ENCODE data around the gene INHA. TPM values are rescaled to one million over a fixed set of nuclear protein-coding genes. Genes with fewer than 3 reads are reported as not detected.

The INHA gene
- total RNA-seq, 6 experiments from 2014 or later = not detected

DNA sequence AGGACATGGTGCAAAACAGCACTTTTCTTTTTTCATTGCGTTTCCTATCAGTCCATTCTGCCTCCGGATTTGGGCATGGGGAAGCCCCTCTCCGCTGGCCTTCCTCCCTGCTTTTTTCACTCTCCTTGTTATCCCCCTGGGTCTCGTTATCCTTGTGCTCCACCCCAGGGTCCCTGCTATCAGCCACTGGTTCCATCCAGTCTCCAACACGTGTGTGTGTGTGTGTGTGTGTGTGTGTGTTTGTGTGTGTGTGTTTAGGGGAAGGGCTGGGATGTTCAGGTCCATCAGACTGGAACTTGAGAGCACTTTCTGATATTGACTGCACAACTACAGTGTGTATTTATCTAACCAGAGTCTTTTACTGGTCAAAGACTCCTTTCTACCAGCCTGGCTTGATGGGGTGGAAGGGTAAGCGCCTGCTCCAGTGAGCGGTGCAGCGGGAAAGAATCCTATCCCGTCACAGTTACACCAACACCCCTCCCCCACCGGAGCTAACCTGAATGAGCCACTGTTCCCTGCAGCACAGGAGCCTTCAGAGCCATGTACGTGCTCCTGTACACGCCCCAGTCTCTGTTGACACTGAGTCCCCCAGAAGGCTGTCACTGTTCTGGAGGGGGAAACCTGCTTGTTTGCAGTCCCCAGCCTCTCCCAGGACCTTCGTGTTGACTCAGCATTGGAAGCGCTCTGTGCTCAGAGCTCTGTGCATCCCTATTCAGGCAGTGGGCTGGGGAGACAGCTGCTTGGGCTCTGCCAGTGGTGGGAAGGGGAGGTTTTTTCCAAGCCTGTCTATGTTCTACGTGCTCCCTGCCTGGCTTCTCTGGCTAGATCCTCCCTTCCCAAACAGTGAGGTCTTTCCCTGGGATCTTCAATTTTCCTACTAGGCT is 4.6 kb downstream of the INHA start:
- H3K9me3 ChIP-seq = no peaks in the 10 kb centered on the region
- WGBS (ENCODE audit: insufficient coverage, low coverage, low lambda C conversion rate, missing lambda C conversion rate) = 27% methylated on average over 7 of the region's 15 CpGs
- no peaks in the 10 kb centered on the region for H3K4me1 ChIP-seq
- intact Hi-C loops (cut with DNase I) = no loop called here
- H3K27me3 ChIP-seq = no peaks in the 10 kb centered on the region
- H3K36me3 ChIP-seq = no peaks in the 10 kb centered on the region
- TF ChIP-seq, protein P1, sequence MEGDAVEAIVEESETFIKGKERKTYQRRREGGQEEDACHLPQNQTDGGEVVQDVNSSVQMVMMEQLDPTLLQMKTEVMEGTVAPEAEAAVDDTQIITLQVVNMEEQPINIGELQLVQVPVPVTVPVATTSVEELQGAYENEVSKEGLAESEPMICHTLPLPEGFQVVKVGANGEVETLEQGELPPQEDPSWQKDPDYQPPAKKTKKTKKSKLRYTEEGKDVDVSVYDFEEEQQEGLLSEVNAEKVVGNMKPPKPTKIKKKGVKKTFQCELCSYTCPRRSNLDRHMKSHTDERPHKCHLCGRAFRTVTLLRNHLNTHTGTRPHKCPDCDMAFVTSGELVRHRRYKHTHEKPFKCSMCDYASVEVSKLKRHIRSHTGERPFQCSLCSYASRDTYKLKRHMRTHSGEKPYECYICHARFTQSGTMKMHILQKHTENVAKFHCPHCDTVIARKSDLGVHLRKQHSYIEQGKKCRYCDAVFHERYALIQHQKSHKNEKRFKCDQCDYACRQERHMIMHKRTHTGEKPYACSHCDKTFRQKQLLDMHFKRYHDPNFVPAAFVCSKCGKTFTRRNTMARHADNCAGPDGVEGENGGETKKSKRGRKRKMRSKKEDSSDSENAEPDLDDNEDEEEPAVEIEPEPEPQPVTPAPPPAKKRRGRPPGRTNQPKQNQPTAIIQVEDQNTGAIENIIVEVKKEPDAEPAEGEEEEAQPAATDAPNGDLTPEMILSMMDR (IDR thresholded peaks at IDR 0.05) = no peak
- TF ChIP-seq POLR2A (IDR thresholded peaks at IDR 0.05) = no peak
- no peak for DNase-seq
- no peak overlapping the region for H3K4me3 ChIP-seq
- peak in 2 of 4 donors; percentile 18 to 53 for ATAC-seq
- no peak overlapping the region for H3K27ac ChIP-seq

DNA sequence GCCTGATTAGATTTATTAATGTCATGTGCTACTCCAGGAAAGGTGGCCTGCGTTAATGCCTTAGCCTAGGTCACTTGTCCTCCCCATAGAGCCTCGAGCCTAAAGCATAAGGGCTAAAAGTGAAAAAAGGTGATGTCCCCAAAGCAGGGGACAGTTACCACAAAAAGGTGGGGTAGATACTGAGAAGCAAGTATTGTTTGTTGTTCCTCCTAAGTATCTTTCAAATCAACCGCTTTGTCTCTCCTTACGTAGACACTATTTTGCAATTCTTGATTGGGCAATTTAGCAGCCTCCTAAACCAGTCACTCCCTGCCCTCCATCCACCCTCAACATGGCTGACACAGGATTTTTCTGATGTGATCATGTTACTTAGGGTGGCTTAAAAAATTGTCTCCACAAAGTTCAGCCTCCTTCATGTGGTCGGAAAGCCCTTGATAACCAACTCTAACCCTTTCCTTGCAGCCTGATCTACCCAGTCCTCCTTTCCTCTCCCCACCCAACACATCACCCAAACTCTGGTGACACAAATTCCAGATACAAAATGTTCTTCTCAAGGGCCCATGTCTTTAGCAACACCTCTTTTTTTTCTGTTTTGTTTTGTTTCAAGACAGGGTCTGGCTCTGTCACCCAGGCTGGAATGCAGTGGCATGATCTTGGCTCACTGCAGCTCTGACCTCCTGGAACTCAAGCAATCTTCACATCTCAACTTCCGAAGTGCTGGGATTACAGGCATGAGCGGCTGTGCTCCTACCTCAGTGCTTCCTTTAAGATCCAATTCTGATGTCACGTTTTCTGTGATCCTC is 6.9 kb downstream of the INHA start:
- Histone ChIP-seq H3K9me3 (no peaks in the 10 kb centered on the region), H3K4me3 (no peak overlapping the region), H3K27me3 (no peaks in the 10 kb centered on the region), H3K36me3 (no peaks in the 10 kb centered on the region), H3K27ac (no peak overlapping the region), H3K4me1 (no peaks in the 10 kb centered on the region)
- peak in 3 of 4 donors; percentile 35 to 43 (median 38) for ATAC-seq
- TF ChIP-seq, protein P1 (IDR thresholded peaks at IDR 0.05) = no peak
- TF ChIP-seq POLR2A (IDR thresholded peaks at IDR 0.05) = no peak
- 55% methylated on average over 8 of the region's 8 CpGs for WGBS (ENCODE audit: insufficient coverage, low coverage, low lambda C conversion rate, missing lambda C conversion rate)
- no peak for DNase-seq
- intact Hi-C loops (cut with DNase I) = no loop called here

DNA sequence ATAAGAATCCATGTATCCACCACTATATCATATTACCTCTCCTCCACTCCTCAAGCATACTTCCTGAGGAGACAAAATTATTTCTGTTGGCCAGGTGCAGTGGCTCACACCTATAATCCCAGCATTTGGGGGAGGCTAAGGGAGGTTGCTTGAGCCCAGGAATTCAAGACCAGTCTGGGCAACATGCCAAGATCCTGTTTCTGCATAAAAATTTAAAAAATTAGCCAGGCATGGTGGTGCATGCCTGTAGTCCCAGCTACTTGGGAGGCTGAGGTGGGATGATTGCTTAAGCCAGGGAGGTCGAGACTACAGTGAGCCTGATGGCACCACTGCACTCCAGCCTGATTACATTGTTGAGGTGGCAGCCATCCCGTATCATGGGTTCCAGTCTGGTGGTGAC is 9.2 kb downstream of the INHA start:
- DNase-seq = no peak
- 29% methylated on average over 1 of the region's 2 CpGs for WGBS (ENCODE audit: insufficient coverage, low coverage, low lambda C conversion rate, missing lambda C conversion rate)

DNA sequence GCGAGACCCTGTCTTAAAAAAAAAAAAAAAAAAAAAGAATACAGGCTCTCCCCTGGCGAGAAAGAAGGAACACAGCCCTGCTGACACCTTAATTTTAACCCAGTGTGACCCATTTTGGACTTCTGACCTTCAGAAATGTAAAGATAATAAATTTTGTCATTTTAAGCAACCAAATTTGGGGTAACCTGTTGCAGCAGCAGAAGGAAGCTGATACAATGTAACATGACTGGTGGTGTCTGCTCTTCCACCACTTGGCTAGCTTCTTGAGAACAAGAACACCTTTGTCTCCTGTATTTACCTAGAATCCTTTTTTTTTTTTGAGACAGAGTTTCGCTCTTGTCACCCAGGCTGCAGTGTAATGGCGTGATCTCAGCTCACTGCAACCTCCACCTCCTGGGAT is 19.0 kb downstream of the INHA start:
- 64% methylated on average over 4 of the region's 4 CpGs for WGBS (ENCODE audit: insufficient coverage, low coverage, low lambda C conversion rate, missing lambda C conversion rate)
- Histone ChIP-seq H3K4me3 (no peak overlapping the region), H3K36me3 (no peaks in the 10 kb centered on the region), H3K27ac (no peak overlapping the region), H3K9me3 (no peaks in the 10 kb centered on the region), H3K4me1 (no peaks in the 10 kb centered on the region), H3K27me3 (no peaks in the 10 kb centered on the region)
- intact Hi-C loops (cut with DNase I) = no loop called here
- TF ChIP-seq POLR2A (IDR thresholded peaks at IDR 0.05) = no peak
- TF ChIP-seq, protein P1 (IDR thresholded peaks at IDR 0.05) = no peak
- DNase-seq (no peak), ATAC-seq (no peak)

More for the DNA sequence above, 9.2 kb downstream of the INHA start:
- no peaks in the 10 kb centered on the region for H3K9me3 ChIP-seq
- no peak overlapping the region for H3K4me3 ChIP-seq
- H3K27ac ChIP-seq = no peak overlapping the region
- no peaks in the 10 kb centered on the region for H3K4me1 ChIP-seq
- H3K36me3 ChIP-seq = no peaks in the 10 kb centered on the region
- no peak for ATAC-seq
- intact Hi-C loops (cut with DNase I) = no loop called here
- H3K27me3 ChIP-seq = no peaks in the 10 kb centered on the region
- TF ChIP-seq, protein P1 (IDR thresholded peaks at IDR 0.05) = no peak
- no peak for TF ChIP-seq POLR2A (IDR thresholded peaks at IDR 0.05)

All from right lobe of liver (tissue), 6 donors.